DOHH2 (cell line): ENCODE measurements around the gene KLK6.
"Not testable (repeated sequence)": the region's sequence is repeated elsewhere in the genome, so short reads cannot be mapped to it uniquely, and the experiment has no call there.

Experiments used
- CTCF ChIP-seq: fragments of 200-600 bp; sonication (generic); IDR thresholded peaks from one replicate; pipeline ENCODE4 v1.5.1; 2014; ENCODE audit warnings: antibody characterized with exemption, mild to moderate bottlenecking, low read depth, low read length; ENCODE audit not compliant: poor library complexity, severe bottlenecking
- EZH2phosphoT487 ChIP-seq: fragments of 200-600 bp; sonication (generic); IDR thresholded peaks from 2 replicates; pipeline ENCODE4 v1.6.1; 2017; ENCODE audit warnings: borderline replicate concordance, mild to moderate bottlenecking, antibody characterized with exemption, low read length, moderate library complexity, mixed read lengths

GRCh38 chr19:50984416-50984815, 15.0 kb upstream of the KLK6 start:
- TF ChIP-seq CTCF, EZH2phosphoT487: not testable (repeated sequence)
